Left renal cortex interstitium (tissue), 4 donors: ENCODE measurements around the gene TRMT10A. TPM values are rescaled to one million over a fixed set of nuclear protein-coding genes. Genes with fewer than 3 reads are reported as not detected.
"Not testable (repeated sequence)": the region's sequence is repeated elsewhere in the genome, so short reads cannot be mapped to it uniquely, and the experiment has no call there.

Experiments used
- DNase-seq, 4 donors: peaks; one replicate each; pipeline ENCODE4 v3.0.0-alpha.2; 2013; ENCODE audit warnings: low read depth in 4 of 4, low spot score in 2 of 4, missing footprints in 1 of 4
- polyA plus RNA-seq, 4 donors: library from polyadenylated mRNA; unstranded; fragments of 120-200 nt; gene quantifications; one replicate each; pipeline ENCODE4 v1.2.1, GENCODE V29; 2013; ENCODE audit not compliant: insufficient read length in 4 of 4

TRMT10A gene
- polyA plus RNA-seq, 4 donors = 14.2 to 18.2 (median 16.3) TPM

DNA sequence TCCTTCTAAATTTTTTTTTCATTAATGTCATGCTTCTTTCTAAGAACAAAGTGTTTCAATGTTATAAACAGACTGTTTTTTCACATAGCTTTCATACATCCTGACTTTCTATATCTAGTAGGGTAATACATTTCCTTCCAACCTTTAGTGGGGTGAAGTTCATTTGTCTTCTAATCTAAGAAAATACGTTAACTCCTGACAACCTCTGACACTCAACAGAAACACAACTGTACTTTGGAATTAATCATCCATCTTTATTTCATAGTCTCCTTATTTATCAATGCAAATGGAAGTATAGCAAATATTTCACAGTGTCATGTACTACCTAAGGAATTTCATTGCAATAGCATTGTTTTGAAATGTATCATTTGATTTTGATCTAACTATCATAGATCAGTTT lies 8.0 kb upstream of the TRMT10A start:
- DNase-seq = no peak

DNA sequence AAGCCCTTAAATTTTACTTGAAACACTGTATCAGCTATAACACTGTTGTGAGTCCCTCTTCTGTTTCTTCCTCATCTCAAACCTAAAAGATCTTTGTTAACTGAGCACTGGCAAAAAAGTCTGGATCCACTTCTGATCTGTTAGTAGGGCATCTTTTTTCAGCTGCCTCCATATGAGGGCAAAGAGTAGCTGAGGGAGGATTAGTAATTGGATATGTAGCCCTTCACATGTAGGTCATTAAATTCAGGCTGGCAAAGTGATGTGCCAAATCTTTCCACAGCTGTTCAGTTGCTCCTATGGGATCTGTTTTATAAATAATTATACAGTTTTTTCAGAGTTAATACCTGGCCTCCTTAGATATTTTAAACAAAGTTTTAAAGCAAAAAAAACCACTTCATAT lies 1.1 kb upstream of the TRMT10A start:
- DNase-seq = no peak

DNA sequence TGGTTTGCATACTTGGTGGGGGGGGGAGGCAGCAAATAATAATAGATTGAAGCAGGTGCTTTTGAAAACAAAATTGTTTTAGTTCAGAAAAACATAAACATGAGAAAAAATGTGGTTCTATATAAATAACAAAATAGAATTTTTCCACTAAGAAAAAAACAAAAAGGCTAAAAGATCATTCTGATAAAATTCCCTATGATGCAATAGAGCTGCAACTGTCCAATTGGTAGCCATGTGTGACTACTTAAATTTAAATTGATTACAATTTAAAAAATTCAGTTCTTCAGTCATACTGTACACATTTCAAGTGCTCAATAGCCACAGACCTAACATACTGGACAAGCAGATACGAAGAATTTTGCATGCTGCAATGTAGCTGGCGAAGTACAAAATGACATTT lies 11.0 kb downstream of the TRMT10A start:
- DNase-seq = no peak

DNA sequence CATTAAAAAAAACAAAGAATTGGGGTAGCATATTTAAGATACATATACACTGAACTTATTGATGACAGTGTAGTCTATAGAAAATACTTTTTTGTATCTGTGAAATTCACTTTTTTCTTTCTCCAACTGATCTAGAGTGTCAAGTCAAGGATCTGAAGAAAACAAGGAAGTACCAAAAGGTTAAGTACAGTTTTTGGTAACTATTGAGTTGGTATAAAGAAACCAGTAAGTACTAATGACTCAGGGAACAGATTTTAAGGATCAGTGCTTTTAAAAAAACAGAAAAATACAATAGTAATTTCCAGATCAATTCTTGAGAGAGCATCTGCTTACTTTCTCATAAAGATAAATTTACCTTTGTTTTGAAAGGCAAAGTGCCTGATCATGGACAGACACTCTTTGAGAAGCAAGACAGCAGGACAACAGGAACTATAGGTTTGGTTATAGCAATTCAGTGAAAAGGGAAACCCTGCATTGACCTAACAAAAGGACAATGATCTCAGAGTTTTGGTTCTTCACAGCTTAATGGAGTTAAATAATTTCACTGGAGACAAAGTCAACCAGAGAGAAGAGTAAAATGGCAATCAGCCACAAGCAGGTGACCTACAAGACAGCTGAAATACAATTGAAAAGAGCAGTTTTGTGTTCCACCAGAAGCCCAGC lies 23.4 kb downstream of the TRMT10A start:
- DNase-seq = no peak

DNA sequence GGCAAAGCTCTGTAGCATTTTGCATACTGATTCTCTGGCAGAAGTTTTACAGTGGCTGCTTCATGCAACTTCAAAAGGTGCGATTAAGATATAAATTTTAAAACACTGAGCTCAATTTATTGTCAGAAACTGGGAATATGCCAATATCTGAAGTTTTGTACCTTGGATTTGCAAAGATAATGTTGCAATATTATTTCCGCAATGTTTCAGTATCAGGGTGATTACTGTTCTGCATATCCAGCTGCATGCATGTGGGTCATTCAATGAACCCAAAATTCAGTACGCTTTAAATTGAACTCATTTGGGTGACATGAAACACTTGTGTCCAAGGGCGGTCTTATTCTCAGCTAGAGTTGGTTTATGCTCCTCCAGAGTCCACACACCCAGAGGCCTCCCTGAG lies 26.2 kb downstream of the TRMT10A start:
- no peak for DNase-seq

DNA sequence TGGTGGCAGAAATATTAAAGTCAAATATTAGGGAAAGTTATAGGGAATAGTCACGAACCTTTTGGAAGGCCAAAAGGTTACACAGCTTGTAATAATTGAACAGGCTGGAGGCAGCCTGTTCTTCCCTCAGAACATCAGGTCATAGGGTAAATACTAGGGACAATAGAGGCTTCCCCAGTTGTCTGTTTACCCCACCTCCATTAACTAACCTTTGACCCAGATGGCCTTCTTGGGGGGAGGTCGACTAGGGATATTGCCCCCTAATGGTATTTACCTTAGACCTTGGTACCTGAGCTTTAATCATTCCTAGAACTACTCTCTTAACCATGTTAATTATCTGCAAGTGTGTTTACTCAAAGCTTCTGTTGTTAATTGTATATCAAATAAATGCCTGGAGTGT lies 27.0 kb downstream of the TRMT10A start:
- no peak for DNase-seq

DNA sequence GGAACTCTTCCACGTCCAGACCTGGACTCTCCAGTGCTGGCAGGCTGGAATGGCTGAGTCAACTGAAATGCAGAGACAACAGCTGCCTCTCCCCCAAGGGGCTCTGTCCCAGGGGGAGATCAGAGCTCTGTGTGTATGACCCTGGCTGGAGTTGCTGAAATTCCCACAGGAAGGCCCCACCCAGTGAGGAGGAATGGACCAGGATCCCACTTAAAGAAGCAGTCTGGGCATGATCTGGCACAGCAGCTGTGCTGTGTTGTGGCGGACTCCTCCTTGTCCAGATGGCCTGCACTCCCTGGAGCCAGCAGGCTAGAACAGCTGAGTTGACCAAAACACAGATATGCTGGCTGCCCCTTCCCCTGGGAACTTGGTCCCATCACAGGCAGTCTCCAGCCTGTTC lies 27.6 kb downstream of the TRMT10A start:
- no peak for DNase-seq

DNA sequence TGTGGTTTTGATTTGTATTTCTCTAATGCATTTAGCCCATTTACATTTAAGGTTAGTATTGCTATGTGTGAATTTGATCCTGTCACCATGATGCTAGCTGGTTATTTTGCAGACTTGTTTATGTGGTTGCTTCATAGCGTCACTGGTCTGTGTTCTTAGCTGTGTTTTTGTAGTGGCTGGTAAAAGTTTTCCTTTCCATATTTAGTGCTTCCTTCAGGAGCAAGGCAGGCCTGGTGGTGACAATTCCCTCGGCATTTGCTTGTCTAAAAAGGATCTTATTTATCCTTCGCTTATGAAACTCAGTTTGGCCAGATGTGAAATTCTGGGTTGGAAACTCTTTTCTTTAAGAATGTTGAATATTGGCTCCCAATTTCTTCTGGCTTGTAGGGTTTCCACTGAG lies 29.1 kb downstream of the TRMT10A start:
- DNase-seq = not testable (repeated sequence)

DNA sequence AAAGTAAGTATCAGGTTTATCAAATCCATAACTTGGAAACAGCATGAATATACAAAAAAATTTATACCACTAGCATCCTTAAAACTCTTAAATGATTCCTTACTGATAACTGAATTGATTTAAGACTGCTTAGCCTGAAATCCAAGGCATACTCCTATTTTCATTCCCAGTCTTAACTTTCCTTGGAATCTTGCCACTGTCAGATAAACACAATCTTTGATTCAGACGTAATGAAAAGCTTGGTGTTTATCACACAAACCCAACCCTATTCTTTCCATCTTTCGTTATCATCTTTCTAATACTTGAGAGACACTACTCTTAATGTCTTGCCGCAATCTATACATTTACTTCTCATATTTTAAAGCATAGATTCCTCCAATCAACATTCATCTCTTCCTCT lies 33.9 kb downstream of the TRMT10A start:
- no peak for DNase-seq

DNA sequence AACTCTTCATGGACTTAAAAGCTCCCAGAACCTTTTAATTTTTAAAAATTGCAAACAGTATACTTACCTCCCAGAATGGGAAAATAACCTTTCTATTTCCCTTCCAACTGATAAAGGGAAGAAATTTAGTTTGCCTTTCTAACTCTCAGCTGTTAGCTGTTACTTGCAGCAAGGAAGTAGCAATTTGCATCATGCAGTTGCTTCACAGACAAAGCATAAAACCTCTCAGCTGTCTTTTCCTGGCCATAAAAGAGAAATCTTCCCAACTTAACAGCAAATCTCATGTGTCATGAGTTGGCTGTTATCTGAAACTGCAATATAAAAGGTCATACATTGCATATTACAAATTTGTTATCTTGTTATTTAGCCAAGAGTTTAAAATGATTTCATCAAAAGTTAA lies 34.6 kb downstream of the TRMT10A start:
- DNase-seq = no peak

DNA sequence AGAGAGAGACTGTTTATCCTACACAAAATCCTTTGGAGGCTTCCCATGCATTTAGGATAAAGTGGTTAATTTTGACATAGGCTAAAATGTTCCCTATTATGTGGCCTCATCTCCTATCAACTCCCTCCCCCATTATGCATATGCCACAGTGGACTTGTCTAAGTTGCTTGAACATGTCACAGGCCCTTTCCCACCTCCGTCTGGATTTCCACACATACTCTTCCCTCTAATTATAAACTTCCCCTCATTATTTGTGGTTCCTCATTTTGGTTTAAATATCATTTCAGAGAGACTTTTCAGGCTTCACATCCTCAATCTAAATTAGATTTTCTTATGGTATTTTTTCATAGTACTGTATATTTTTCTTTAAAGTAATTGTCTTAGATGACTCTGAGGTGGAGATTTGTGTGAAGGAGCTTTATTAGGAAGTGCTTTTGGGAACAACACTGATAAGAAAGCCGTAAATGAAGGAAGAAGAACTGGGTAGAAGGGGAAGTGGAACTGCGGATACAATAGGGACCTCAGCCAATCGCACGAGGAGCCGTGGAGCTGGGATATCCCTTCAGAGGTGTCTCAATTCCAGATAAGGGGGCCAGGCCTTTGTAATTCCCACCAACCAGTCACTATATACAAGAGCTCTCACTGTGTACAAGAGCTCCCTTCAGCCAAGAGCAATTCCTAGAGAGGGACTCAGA lies 45.1 kb downstream of the TRMT10A start:
- DNase-seq = no peak

DNA sequence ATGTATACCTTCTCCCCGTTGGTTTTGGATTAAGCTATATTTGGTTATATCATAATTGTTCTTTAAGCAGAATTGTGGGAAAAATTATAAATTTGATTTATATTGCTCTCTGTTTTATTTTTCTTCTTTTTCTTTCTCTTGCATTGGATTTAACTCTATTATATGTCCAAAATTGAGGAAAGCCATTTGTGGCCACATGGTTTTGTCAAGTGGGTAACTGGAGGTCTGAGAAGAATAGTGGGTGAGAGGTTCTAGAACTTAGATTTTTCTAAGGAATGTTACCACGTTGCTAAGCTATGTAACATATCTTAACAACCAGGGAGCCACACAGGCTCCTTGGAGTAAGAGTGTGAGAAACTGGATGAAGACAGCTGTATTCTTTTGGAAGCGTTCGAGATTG lies 53.1 kb downstream of the TRMT10A start, which contains the start of gene C4orf17:
TSS of gene C4orf17 (plus strand) at position 301 of the 400 bp plus-strand sequence. CDS start 2,061 bp downstream, outside the sequence.
- no peak for DNase-seq

DNA sequence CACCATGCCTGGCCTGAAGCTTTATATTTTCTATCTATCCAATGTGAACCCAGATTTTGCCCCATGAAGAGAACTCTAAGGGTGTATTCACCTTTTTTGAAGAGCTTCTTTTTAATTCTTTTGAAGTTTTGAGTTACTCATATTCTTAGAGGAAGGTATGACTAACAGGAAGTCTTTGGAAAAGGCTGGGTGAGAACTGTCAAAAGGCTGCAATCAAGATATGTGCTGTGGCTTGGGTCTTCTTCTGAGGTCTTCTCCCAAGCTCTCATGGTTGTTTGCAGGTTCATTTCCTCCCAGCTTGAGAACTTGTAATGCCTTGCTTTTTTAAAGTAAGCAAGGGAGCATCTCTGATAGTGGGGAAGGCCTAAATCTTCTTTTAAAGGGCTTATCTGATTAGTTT lies 56.1 kb downstream of the TRMT10A start:
- DNase-seq = no peak

DNA sequence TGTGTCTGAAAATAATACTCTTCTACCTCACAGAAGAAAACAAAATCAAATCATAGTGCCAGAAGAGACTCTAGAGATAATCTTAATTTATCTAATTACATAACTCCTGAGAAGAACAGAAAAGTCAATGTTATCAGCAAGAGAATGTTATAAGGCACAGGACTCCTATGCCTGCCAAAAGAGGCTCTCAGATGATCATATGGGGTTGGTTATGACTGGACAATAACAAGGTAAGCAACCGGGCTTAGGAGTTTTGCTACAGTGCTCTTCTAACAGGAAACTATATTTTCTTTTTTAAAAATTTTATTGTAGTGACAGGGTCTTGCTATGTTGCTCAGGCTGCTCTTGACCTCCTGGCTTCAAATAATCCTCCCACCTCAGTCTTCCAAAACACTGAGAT lies 56.5 kb downstream of the TRMT10A start:
- no peak for DNase-seq

DNA sequence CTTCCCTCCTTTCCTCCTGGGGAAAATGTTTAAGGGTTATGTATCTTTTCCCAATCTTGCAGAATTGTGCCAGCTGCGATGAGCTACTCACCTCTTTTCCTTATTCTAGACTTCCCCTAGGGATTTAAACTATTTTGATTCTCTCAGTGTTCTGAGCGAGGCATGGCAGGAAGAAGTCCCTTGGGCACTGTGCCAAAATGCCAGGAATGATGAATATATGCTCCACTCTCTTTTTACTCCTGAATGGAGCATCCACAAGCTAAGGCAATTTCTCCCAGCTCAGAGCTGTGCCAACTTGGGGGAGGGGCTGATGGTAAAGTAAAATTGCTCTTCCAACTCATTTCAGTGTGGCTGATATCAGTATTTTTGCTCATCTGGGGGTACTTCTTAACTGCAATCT lies 57.1 kb downstream of the TRMT10A start:
- DNase-seq = no peak

DNA sequence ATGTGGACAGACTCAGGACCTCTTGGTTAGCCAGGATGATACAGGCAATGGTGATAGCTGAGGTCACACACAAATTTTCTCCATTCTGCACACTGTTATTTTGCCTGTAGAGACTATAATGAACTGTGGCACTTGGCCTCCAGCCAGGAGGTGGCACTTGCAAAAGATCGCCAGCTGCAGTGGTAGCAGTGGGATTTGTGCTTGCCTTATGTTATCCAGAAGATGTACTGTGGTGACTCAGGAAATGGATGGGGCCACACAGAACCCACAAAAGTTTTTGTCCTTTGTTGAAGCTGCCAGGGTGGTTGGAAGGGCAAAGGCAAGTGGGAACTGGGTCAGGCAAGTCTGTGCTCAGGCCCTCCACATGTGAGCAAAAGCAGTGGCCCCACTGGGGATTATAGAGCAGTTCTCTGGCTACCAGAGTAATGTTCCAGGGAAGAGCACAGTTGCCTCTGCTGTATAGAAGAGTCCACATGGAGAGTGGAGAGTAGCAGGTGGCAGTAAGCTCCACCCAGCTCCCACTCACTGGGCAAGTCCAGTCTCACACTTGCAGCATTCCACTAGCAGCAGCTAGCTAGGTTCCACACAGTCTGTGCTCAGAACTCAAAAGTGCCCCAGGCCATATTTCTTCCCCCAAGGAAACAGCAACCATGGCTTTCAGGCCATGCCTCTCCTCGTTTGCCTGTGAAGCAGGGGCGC lies 58.9 kb downstream of the TRMT10A start:
- no peak for DNase-seq

Other genes starting within 250 kb of the TRMT10A start
- 10 to 100 TPM; 19.9 to 28.9 (median 23.2) TPM for gene ADH1B, start 242.6 kb downstream of the TRMT10A start, polyA plus RNA-seq
- 100 to 1,000 TPM in 3 of 4 donors, 10 to 100 TPM in 1; 86.3 to 149 (median 117) TPM for gene ADH1C, start 211.3 kb downstream of the TRMT10A start, polyA plus RNA-seq
- not detected for gene ADH7, start 128.7 kb downstream of the TRMT10A start, polyA plus RNA-seq
- under 1 TPM; 0.16 to 0.31 (median 0.23) TPM for gene C4orf17, start 53.0 kb downstream of the TRMT10A start, polyA plus RNA-seq
- 10 to 100 TPM in 3 of 4 donors, 1 to 10 TPM in 1; 5.8 to 15.8 (median 11.4) TPM for gene MTTP, start 10.8 kb upstream of the TRMT10A start, polyA plus RNA-seq
- 1 to 10 TPM in 1 of 4 donors, under 1 TPM in 3; 0.77 to 1.0 (median 0.81) TPM for gene C4orf54, start 93.8 kb upstream of the TRMT10A start, polyA plus RNA-seq